ENCODE data around the gene CCDC9. TPM values are rescaled to one million over a fixed set of nuclear protein-coding genes. Genes with fewer than 3 reads are reported as not detected.
A peak's percentile ranks its signal among the peaks of the same experiment; 100 is the strongest.

CCDC9 gene
- total and polyA plus RNA-seq, 2 of the 8 experiments (the other 6 are each of a cell fraction or from before 2014, with no cell fraction given) = 3.7 to 29.8 TPM

- TF ChIP-seq CHD7 (IDR thresholded peaks at IDR 0.05; ENCODE audit: insufficient replicate concordance, low read length) (no peak), TAF7 (optimal IDR thresholded peaks at IDR 0.05; ENCODE audit: borderline replicate concordance, low read depth, low read length) (peak; percentile 9), CBX5 (IDR thresholded peaks at IDR 0.05; ENCODE audit: low read depth, low read length) (no peak), CTCF (IDR thresholded peaks at IDR 0.05; ENCODE audit: control extremely low read depth in 1 of 3, insufficient read depth in 1 of 3, low read depth in 1 of 3, low read length in 3 of 3) (peak; percentile 64 to 75 (median 67)), PHF8 (conservative IDR thresholded peaks at IDR 0.05; ENCODE audit: low read depth, low read length) (0 out of 2 replicates have a peak, but pooled peaks have one; percentile 61), SAP30 (IDR thresholded peaks at IDR 0.05; ENCODE audit: insufficient read depth, insufficient replicate concordance, low read length) (peak; percentile 67)
These were observed 26.0 kb upstream of the CCDC9 start (continued) for GRCh38 chr19:47230054-47230920.

Measured in H1 (cell line).